Stimulated activated CD8-positive, alpha-beta memory T cell treated with anti-CD3 and anti-CD28 coated beads, Interleukin-15, amount 100 ng/mL, for 4 hours (primary cell): ENCODE measurements around the gene HSD17B4.
"Not testable (repeated sequence)": the region's sequence is repeated elsewhere in the genome, so short reads cannot be mapped to it uniquely, and the experiment has no call there.

Experiments used
- DNase-seq, 2 donors: peaks; one replicate each; pipeline ENCODE4 v3.0.0-alpha.2; 2020; ENCODE audit warnings: low read depth in 2 of 2

The HSD17B4 gene

GRCh38 chr5:119432674-119433237 is 19.5 kb upstream of the HSD17B4 start:
- not testable (repeated sequence) for DNase-seq

GRCh38 chr5:119435436-119436132 is 16.7 kb upstream of the HSD17B4 start:
- peak; percentile 36 to 52 for DNase-seq

GRCh38 chr5:119437785-119438586 is 14.3 kb upstream of the HSD17B4 start:
- DNase-seq: not testable (repeated sequence)

GRCh38 chr5:119438587-119438917 is 13.7 kb upstream of the HSD17B4 start:
- not testable (repeated sequence) for DNase-seq

GRCh38 chr5:119439140-119439631 is 13.1 kb upstream of the HSD17B4 start:
- no peak for DNase-seq

- DNase-seq: not testable (repeated sequence)
These were observed 12.7 kb upstream of the HSD17B4 start for GRCh38 chr5:119439632-119440031.

GRCh38 chr5:119444643-119445042 is 7.7 kb upstream of the HSD17B4 start:
- DNase-seq: not testable (repeated sequence)

- DNase-seq: no peak
These were observed 6.8 kb upstream of the HSD17B4 start for GRCh38 chr5:119445544-119445943.

- DNase-seq: no peak
These were observed 2.4 kb upstream of the HSD17B4 start for GRCh38 chr5:119449882-119450281.

- not testable (repeated sequence) for DNase-seq
These were observed 1.7 kb upstream of the HSD17B4 start for GRCh38 chr5:119450627-119451026.

- DNase-seq: no peak
These were observed 736 bp upstream of the HSD17B4 start for GRCh38 chr5:119451561-119451960.

GRCh38 chr5:119452060-119452372 is 281 bp upstream of the HSD17B4 start:
- no peak for DNase-seq

GRCh38 chr5:119453040-119453373 is 710 bp downstream of the HSD17B4 start:
- no peak for DNase-seq

GRCh38 chr5:119454171-119454570 is 1.9 kb downstream of the HSD17B4 start:
- no peak for DNase-seq

GRCh38 chr5:119458911-119459632 is 6.8 kb downstream of the HSD17B4 start:
- DNase-seq: no peak

GRCh38 chr5:119465640-119466039 is 13.3 kb downstream of the HSD17B4 start:
- DNase-seq: no peak

- DNase-seq: no peak
These were observed 16.0 kb downstream of the HSD17B4 start for GRCh38 chr5:119468286-119468685.

GRCh38 chr5:119470105-119470763 is 17.9 kb downstream of the HSD17B4 start:
- no peak for DNase-seq

- no peak for DNase-seq
These were observed 18.7 kb downstream of the HSD17B4 start for GRCh38 chr5:119470851-119471451.

- no peak for DNase-seq
These were observed 20.9 kb downstream of the HSD17B4 start for GRCh38 chr5:119473241-119473640.

GRCh38 chr5:119476341-119476740 is 24.0 kb downstream of the HSD17B4 start:
- no peak for DNase-seq
